ENCODE results near the gene ARNT2. TPM values are rescaled to one million over a fixed set of nuclear protein-coding genes. Genes with fewer than 3 reads are reported as not detected.

Gene ARNT2
- total and polyA plus RNA-seq, 5 donors, result 3.6 to 15.9 (median 7.2) TPM

GRCh38 chr15:80596521-80596976 is 192.4 kb downstream of the ARNT2 start:
- no peaks in the 10 kb centered on the region for H3K9me3 ChIP-seq (ENCODE audit: control insufficient read depth, low read length)
- H3K27me3 ChIP-seq (ENCODE audit: control insufficient read depth, insufficient read depth), result no peaks in the 10 kb centered on the region
- intact Hi-C loops (cut with DNase I), result no loop called here
- H3K4me3 ChIP-seq (ENCODE audit: low read length), result no peak overlapping the region
- no peaks in the 10 kb centered on the region for H3K4me1 ChIP-seq (ENCODE audit: control insufficient read depth, insufficient read depth, low read length)
- H3K27ac ChIP-seq (ENCODE audit: low read length), result no peak overlapping the region
- ATAC-seq, result peak; percentile 37 to 59
- no peak for DNase-seq
- WGBS, result 85% methylated on average over 7 of the region's 7 CpGs

GRCh38 chr15:80597076-80597475 is 192.9 kb downstream of the ARNT2 start:
- H3K27me3 ChIP-seq (ENCODE audit: control insufficient read depth, insufficient read depth), result no peaks in the 10 kb centered on the region
- no peak for DNase-seq
- WGBS, result 91% methylated on average over 10 of the region's 10 CpGs

DNA sequence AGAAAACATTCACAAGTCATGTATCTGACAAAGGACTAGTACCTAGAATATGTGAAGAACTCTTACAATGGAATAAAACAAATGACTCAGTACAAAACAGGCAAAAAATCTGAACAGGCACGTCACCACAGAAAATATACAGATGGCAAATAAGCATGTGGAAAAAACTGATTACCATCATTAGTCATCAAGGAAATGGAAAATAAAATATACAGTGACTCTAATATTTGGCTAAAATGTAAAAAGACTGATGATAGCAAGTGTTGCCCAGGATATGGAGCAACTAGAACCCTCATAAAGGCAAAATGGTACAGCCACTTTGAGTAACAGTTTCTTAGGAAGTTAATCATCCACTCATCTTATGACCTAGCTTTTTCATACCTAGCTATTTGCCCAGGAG is 195.2 kb downstream of the ARNT2 start:
- intact Hi-C loops (cut with DNase I), result no loop called here
- ATAC-seq (no peak), DNase-seq (no peak)
- H3K27ac ChIP-seq (ENCODE audit: low read length), result no peak overlapping the region
- 50% methylated on average over 1 of the region's 1 CpG for WGBS
- no peaks in the 10 kb centered on the region for H3K27me3 ChIP-seq (ENCODE audit: control insufficient read depth, insufficient read depth)
- no peaks in the 10 kb centered on the region for H3K4me1 ChIP-seq (ENCODE audit: control insufficient read depth, insufficient read depth, low read length)
- H3K4me3 ChIP-seq (ENCODE audit: low read length), result no peak overlapping the region
- no peaks in the 10 kb centered on the region for H3K9me3 ChIP-seq (ENCODE audit: control insufficient read depth, low read length)

More at GRCh38 chr15:80597076-80597475, 192.9 kb downstream of the ARNT2 start:
- Histone ChIP-seq H3K4me1 (ENCODE audit: control insufficient read depth, insufficient read depth, low read length) (no peaks in the 10 kb centered on the region), H3K4me3 (ENCODE audit: low read length) (no peak overlapping the region), H3K9me3 (ENCODE audit: control insufficient read depth, low read length) (no peaks in the 10 kb centered on the region), H3K27ac (ENCODE audit: low read length) (no peak overlapping the region)
- intact Hi-C loops (cut with DNase I), result no loop called here
- ATAC-seq, result no peak

DNA sequence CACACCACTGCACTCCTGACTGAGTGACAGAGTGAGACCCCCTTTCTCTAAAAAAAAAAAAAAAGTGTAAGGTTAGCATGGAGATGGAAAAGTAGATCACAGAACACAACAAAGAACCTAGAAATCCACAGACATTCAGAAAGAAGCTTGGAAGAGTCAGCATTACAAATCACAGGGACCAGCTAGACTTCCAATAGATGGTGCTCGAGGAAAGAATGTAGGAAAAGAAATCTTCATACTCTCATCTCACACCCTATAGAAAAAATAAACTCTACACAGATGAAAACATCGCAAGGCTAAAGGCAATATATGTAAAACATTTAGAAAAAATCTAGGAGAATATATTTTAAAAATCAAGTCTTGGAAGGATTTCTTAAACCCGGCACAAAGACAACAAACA is 196.4 kb downstream of the ARNT2 start:
- no peaks in the 10 kb centered on the region for H3K9me3 ChIP-seq (ENCODE audit: control insufficient read depth, low read length)
- no peak overlapping the region for H3K4me3 ChIP-seq (ENCODE audit: low read length)
- no peaks in the 10 kb centered on the region for H3K27me3 ChIP-seq (ENCODE audit: control insufficient read depth, insufficient read depth)
- DNase-seq, result no peak
- no peak for ATAC-seq
- H3K27ac ChIP-seq (ENCODE audit: low read length), result no peak overlapping the region
- no peaks in the 10 kb centered on the region for H3K4me1 ChIP-seq (ENCODE audit: control insufficient read depth, insufficient read depth, low read length)
- 83% methylated on average over 3 of the region's 3 CpGs for WGBS
- intact Hi-C loops (cut with DNase I), result no loop called here

DNA sequence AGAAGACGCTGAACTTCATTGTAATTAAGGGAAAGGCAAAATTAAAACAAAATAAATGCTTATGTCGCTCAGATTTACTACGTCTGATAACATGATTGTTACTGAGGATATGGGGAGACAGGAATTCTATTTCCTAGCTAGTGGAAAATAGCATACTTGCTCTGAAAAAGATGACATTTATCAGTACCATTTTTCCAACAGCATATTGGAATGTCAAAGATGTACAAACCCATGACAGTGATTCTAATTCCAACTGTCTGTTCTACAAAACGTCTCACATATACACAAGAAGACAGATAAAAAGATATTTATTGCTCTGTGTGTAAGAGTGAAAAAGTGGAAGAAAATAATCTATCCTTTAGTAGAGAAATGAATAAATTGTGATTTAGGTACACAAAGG is 197.1 kb downstream of the ARNT2 start:
- WGBS, result 70% methylated on average over 4 of the region's 4 CpGs
- DNase-seq, result no peak
- H3K4me3 ChIP-seq (ENCODE audit: low read length), result no peak overlapping the region

DNA sequence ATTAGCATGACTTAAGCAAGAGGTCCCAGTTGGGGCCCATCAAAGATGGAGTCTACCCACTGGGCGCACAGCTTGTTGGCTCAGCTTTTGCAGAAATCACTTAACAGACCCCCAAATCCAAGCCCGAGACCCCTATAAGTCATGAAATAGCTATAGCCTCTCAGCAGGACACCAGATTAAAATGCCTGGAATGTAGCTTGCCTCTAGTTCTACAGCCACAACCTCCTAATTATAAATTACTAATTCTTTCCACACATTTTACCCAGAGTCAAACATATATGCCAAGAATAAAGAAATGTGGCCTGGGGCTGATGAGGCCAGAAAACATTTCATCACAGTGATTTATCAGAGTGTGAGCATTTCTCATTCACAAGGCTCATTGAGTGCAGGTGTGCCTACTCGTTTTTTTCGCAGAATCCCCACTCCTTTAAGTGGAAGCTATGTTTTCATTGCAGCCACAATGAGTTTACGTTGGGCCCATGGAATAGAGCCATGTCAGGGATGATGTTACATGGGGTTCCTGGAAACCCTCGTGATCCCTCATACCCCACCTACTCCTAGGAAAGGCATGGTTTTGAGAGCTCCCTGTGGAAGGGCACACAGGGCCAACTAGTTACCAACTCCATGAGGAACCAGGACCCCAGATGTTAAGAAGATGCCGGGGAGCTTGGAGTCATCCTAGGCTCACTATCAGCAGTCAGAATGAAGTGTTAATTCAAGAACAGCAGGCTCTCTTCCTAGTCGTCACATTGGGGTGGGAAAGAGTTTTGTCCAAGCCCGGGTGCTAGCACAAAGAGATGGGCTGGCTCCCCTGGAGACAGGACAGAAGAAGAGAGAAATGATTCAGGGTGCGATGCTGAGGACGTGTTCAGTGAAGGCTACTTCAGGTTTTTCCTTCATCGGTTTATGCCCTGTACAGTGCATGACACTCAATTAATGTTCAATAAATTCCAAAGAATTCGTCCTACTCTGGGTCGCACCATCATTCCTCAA is 200.7 kb downstream of the ARNT2 start:
- Histone ChIP-seq H3K4me3 (ENCODE audit: low read length) (no peak overlapping the region), H3K4me1 (ENCODE audit: control insufficient read depth, insufficient read depth, low read length) (no peaks in the 10 kb centered on the region), H3K27ac (ENCODE audit: low read length) (no peak overlapping the region), H3K27me3 (ENCODE audit: control insufficient read depth, insufficient read depth) (no peaks in the 10 kb centered on the region), H3K9me3 (ENCODE audit: control insufficient read depth, low read length) (no peaks in the 10 kb centered on the region)
- WGBS, result 73% methylated on average over 14 of the region's 14 CpGs
- DNase-seq (no peak), ATAC-seq (no peak)
- intact Hi-C loops (cut with DNase I), result no loop called here

More for the DNA sequence above, 197.1 kb downstream of the ARNT2 start:
- no peaks in the 10 kb centered on the region for H3K9me3 ChIP-seq (ENCODE audit: control insufficient read depth, low read length)
- no peaks in the 10 kb centered on the region for H3K4me1 ChIP-seq (ENCODE audit: control insufficient read depth, insufficient read depth, low read length)
- ATAC-seq, result no peak
- intact Hi-C loops (cut with DNase I), result no loop called here
- no peaks in the 10 kb centered on the region for H3K27me3 ChIP-seq (ENCODE audit: control insufficient read depth, insufficient read depth)
- no peak overlapping the region for H3K27ac ChIP-seq (ENCODE audit: low read length)

- Histone ChIP-seq H3K4me1 (ENCODE audit: control insufficient read depth, insufficient read depth, low read length) (no peaks in the 10 kb centered on the region), H3K27ac (ENCODE audit: low read length) (no peak overlapping the region), H3K4me3 (ENCODE audit: low read length) (no peak overlapping the region), H3K27me3 (ENCODE audit: control insufficient read depth, insufficient read depth) (no peaks in the 10 kb centered on the region), H3K9me3 (ENCODE audit: control insufficient read depth, low read length) (no peaks in the 10 kb centered on the region)
- DNase-seq (no peak), ATAC-seq (no peak)
- WGBS, result 88% methylated on average over 6 of the region's 6 CpGs
- intact Hi-C loops (cut with DNase I), result no loop called here
Measured at GRCh38 chr15:80605591-80606150, 201.5 kb downstream of the ARNT2 start.

DNA sequence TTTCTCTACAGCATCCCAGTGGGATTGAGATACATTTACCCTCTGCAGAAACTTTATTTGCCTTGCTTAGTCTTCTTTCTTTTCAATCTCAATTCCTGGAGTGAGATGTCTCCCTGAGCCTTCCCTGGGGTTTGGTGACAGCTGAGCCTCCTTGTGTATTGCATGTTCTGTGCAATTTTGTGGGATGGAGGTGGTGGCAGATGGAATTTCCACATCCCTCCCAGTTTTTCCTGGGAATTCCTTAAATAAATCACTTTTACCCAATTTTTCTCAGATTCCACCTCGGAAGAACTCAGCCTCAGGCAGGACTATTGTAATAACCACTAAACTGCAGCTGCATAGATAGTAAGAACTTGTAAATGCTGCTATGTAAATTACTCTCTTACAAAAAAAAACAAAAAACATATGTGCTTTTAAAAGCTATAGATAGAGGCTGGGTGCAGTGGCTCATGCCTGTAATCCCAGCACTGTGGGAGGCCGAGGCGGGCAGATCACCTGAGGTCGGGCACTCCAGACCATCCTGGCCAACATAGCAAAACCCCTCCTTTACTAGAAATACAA is 202.4 kb downstream of the ARNT2 start:
- ATAC-seq (no peak), DNase-seq (no peak)
- intact Hi-C loops (cut with DNase I), result no loop called here
- H3K27me3 ChIP-seq (ENCODE audit: control insufficient read depth, insufficient read depth), result no peaks in the 10 kb centered on the region
- no peak overlapping the region for H3K27ac ChIP-seq (ENCODE audit: low read length)
- H3K4me1 ChIP-seq (ENCODE audit: control insufficient read depth, insufficient read depth, low read length), result no peaks in the 10 kb centered on the region
- H3K4me3 ChIP-seq (ENCODE audit: low read length), result no peak overlapping the region
- H3K9me3 ChIP-seq (ENCODE audit: control insufficient read depth, low read length), result no peaks in the 10 kb centered on the region
- WGBS, result 91% methylated on average over 4 of the region's 4 CpGs

- DNase-seq (no peak), ATAC-seq (peak; percentile 48 to 76)
- no peaks in the 10 kb centered on the region for H3K9me3 ChIP-seq (ENCODE audit: control insufficient read depth, low read length)
- intact Hi-C loops (cut with DNase I), result no loop called here
- H3K4me3 ChIP-seq (ENCODE audit: low read length), result no peak overlapping the region
- no peak overlapping the region for H3K27ac ChIP-seq (ENCODE audit: low read length)
- no peaks in the 10 kb centered on the region for H3K4me1 ChIP-seq (ENCODE audit: control insufficient read depth, insufficient read depth, low read length)
- WGBS, result 45% methylated on average over 4 of the region's 4 CpGs
- no peaks in the 10 kb centered on the region for H3K27me3 ChIP-seq (ENCODE audit: control insufficient read depth, insufficient read depth)
Measured at GRCh38 chr15:80607287-80607980, 203.3 kb downstream of the ARNT2 start.

DNA sequence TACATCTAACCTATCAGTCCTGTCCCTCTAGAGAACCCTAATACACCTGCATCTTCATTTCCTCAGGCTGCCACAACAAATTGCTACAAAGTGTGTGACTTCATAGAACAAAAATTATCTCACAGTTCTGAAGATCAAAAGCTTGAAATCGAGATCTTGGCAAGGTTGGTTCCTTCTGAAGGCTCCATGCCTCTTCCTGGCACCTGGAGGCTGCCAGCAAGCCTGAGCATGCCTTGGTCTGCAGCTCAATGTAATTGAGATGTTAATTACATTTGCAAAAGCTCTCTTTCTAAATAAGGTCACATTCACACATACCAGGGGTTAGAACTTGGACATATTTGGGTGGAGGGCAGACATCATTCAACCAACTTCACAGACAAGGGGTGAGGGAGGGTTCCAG is 204.5 kb downstream of the ARNT2 start:
- H3K4me3 ChIP-seq (ENCODE audit: low read length), result no peak overlapping the region
- no peak overlapping the region for H3K27ac ChIP-seq (ENCODE audit: low read length)
- no peaks in the 10 kb centered on the region for H3K9me3 ChIP-seq (ENCODE audit: control insufficient read depth, low read length)
- H3K27me3 ChIP-seq (ENCODE audit: control insufficient read depth, insufficient read depth), result no peaks in the 10 kb centered on the region
- DNase-seq (no peak), ATAC-seq (no peak)
- WGBS, result 51% methylated on average over 1 of the region's 1 CpG
- intact Hi-C loops (cut with DNase I), result no loop called here
- H3K4me1 ChIP-seq (ENCODE audit: control insufficient read depth, insufficient read depth, low read length), result no peaks in the 10 kb centered on the region

- DNase-seq (no peak), ATAC-seq (no peak)
- Histone ChIP-seq H3K4me1 (ENCODE audit: control insufficient read depth, insufficient read depth, low read length) (peaks cover 2% of the 10 kb centered on the region), H3K4me3 (ENCODE audit: low read length) (no peak overlapping the region), H3K9me3 (ENCODE audit: control insufficient read depth, low read length) (no peaks in the 10 kb centered on the region), H3K27ac (ENCODE audit: low read length) (no peak overlapping the region), H3K27me3 (ENCODE audit: control insufficient read depth, insufficient read depth) (no peaks in the 10 kb centered on the region)
- intact Hi-C loops (cut with DNase I), result no loop called here
- 51% methylated on average over 4 of the region's 4 CpGs for WGBS
Measured at GRCh38 chr15:80609091-80609490, 204.9 kb downstream of the ARNT2 start.

Data from right cardiac atrium (tissue), 5 donors.